ENCODE measurements around the gene PHLPP1.

The PHLPP1 gene

GRCh38 chr18:62767321-62767720, 52.0 kb downstream of the PHLPP1 start:
- DNase-seq (no peak), ATAC-seq (no peak)
- H3K27ac Mint-ChIP-seq, result no peak overlapping the region

DNA sequence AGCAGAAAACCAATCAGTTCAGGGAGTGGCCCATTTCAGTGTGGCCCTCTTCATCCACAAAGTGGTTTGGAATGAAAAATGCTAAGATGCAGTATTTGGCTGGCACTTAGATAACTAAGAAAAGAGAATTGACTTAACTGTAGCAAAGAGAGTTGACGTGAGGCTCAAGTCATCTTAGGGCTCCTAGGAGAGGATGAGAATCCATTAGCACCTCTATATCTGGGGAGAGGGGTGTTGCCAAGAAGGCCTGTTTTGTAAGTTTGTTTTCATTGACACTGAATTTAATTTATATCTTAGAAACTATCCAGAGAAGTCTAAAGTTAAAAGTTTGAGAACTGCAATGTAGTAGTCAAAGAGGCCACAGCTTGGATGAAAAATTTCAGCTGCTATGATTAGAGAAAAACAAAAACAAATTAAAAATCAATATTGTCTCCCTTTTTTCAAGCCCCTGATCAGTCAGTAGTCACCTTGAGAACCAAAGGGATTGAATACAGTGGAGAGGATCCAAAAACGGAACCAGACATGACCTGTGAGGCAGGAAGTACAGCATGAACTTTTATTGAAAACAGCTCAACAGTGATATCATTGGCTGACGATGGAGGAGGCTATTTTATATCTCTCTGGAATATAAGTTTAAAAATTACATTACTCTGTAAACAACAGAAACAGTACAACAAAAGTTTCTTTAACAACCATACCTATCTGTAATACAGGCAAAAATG, 52.7 kb downstream of the PHLPP1 start:
- no peaks in the 10 kb centered on the region for H3K36me3 Mint-ChIP-seq (ENCODE audit: low read depth)
- peaks cover 30% of the 10 kb centered on the region for H3K4me1 Mint-ChIP-seq
- no peak overlapping the region for H3K27ac Mint-ChIP-seq
- ATAC-seq (no peak), DNase-seq (no peak)
- H3K27me3 Mint-ChIP-seq, result no peaks in the 10 kb centered on the region
- no peak overlapping the region for H3K4me3 Mint-ChIP-seq
- no peaks in the 10 kb centered on the region for H3K9me3 Mint-ChIP-seq

More at GRCh38 chr18:62767321-62767720, 52.0 kb downstream of the PHLPP1 start:
- H3K9me3 Mint-ChIP-seq, result no peaks in the 10 kb centered on the region
- H3K27me3 Mint-ChIP-seq, result no peaks in the 10 kb centered on the region
- H3K4me3 Mint-ChIP-seq, result no peak overlapping the region
- H3K36me3 Mint-ChIP-seq (ENCODE audit: low read depth), result no peaks in the 10 kb centered on the region
- H3K4me1 Mint-ChIP-seq, result peaks cover 30% of the 10 kb centered on the region

- DNase-seq, result no peak
- Mint-ChIP-seq H3K27ac (no peak overlapping the region), H3K36me3 (ENCODE audit: low read depth) (no peaks in the 10 kb centered on the region), H3K27me3 (no peaks in the 10 kb centered on the region), H3K4me1 (peaks cover 30% of the 10 kb centered on the region), H3K9me3 (no peaks in the 10 kb centered on the region), H3K4me3 (no peak overlapping the region)
- no peak for ATAC-seq
Observed at GRCh38 chr18:62768558-62768943, 53.2 kb downstream of the PHLPP1 start.

GRCh38 chr18:62769216-62769615, 53.9 kb downstream of the PHLPP1 start:
- no peak overlapping the region for H3K27ac Mint-ChIP-seq
- DNase-seq (no peak), ATAC-seq (no peak)

DNA sequence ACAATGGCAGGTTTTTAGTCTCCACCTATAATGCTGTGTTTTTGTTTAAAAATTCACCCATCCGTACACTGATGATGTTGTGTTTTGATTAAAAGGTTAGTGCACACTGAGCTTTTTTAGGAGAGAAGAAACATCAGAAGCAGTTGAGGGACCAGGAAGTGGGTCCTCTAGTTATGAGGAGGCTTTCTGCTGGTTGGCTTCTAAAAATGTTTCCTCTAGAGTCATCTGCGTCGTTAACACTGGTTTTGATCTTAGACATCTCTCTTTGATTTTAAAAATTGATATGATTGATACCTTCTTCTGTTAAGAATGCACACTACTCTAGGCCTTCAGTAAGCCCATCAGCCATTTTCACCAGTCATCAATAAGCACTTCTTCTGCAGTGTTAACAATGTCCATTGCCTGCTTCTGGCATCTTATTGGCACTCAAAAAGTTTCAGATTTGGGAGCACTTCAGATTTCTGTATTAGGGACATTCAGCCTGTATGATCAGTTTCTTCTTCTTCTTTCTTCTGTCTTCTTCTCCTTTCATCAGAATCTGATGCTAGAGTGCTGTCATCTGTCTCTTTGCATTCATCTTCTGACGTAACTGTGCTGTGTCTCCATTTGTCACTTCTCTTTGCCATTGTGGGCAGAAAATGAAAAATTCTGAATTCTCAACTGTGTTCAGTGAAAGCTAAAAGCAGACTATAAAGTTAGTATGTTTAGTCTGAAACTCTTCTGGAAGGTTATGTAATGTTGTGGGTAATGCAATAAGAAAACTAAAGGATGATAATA, 56.3 kb downstream of the PHLPP1 start:
- Mint-ChIP-seq H3K4me1 (peaks cover 30% of the 10 kb centered on the region), H3K9me3 (no peaks in the 10 kb centered on the region), H3K27ac (peak overlapping the region; percentile 7), H3K27me3 (no peaks in the 10 kb centered on the region), H3K4me3 (no peak overlapping the region), H3K36me3 (ENCODE audit: low read depth) (no peaks in the 10 kb centered on the region)
- DNase-seq (no peak), ATAC-seq (peak; percentile 83)

More at GRCh38 chr18:62769216-62769615, 53.9 kb downstream of the PHLPP1 start:
- Mint-ChIP-seq H3K27me3 (no peaks in the 10 kb centered on the region), H3K36me3 (ENCODE audit: low read depth) (no peaks in the 10 kb centered on the region), H3K4me1 (peaks cover 30% of the 10 kb centered on the region), H3K9me3 (no peaks in the 10 kb centered on the region), H3K4me3 (no peak overlapping the region)

DNA sequence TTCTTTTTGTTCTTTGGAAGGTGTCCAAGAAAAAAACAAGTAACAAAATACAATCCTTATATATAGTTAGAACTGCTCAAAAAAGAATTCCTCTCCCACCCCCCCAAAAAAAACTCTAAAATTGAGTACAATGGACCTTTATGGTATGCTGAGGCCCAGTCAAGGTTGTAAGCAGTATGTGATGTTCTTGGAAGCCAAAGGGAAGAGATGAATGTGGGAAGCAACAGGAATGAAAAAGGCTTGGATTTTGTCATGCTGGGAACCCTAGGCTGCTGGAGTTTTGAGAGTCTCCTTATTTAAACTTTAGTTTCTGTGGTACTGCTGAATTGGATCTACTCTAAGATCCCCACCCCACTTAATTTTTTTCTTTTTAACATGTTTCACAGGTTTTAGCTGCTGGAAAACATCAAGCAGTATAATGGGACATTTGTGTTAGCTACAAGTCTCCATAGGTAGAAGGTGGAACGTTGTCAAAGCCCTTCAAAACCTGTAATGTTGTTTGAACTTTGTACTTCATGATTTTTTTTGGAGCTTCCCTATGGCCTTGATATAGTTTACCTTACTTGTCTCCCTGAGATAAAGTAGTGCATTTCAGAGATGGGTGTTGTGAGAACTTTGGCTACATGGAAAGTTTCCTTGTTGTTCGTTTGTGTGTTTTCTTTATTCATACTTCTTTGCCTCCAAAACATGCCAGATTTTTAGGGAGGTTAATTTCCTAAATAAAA, 57.7 kb downstream of the PHLPP1 start:
- no peak overlapping the region for H3K27ac Mint-ChIP-seq
- H3K4me1 Mint-ChIP-seq, result peaks cover 24% of the 10 kb centered on the region
- ATAC-seq (no peak), DNase-seq (no peak)
- H3K27me3 Mint-ChIP-seq, result no peaks in the 10 kb centered on the region
- H3K9me3 Mint-ChIP-seq, result no peaks in the 10 kb centered on the region
- H3K4me3 Mint-ChIP-seq, result no peak overlapping the region
- H3K36me3 Mint-ChIP-seq (ENCODE audit: low read depth), result no peaks in the 10 kb centered on the region

GRCh38 chr18:62773691-62774090, 58.4 kb downstream of the PHLPP1 start:
- no peaks in the 10 kb centered on the region for H3K9me3 Mint-ChIP-seq
- H3K36me3 Mint-ChIP-seq (ENCODE audit: low read depth), result no peaks in the 10 kb centered on the region
- no peak overlapping the region for H3K4me3 Mint-ChIP-seq
- no peak for ATAC-seq
- peaks cover 27% of the 10 kb centered on the region for H3K4me1 Mint-ChIP-seq
- H3K27ac Mint-ChIP-seq, result no peak overlapping the region
- no peak for DNase-seq
- no peaks in the 10 kb centered on the region for H3K27me3 Mint-ChIP-seq

GRCh38 chr18:62776024-62776570, 60.8 kb downstream of the PHLPP1 start:
- ATAC-seq (no peak), DNase-seq (no peak)
- Mint-ChIP-seq H3K4me3 (no peak overlapping the region), H3K27me3 (no peaks in the 10 kb centered on the region), H3K4me1 (peaks cover 46% of the 10 kb centered on the region), H3K27ac (no peak overlapping the region), H3K36me3 (ENCODE audit: low read depth) (no peaks in the 10 kb centered on the region), H3K9me3 (no peaks in the 10 kb centered on the region)

- DNase-seq (no peak), ATAC-seq (no peak)
- H3K27ac Mint-ChIP-seq, result peak overlapping the region; percentile 4
- H3K27me3 Mint-ChIP-seq, result no peaks in the 10 kb centered on the region
- H3K9me3 Mint-ChIP-seq, result no peaks in the 10 kb centered on the region
- no peaks in the 10 kb centered on the region for H3K36me3 Mint-ChIP-seq (ENCODE audit: low read depth)
- no peak overlapping the region for H3K4me3 Mint-ChIP-seq
- peaks cover 51% of the 10 kb centered on the region for H3K4me1 Mint-ChIP-seq
Observed at GRCh38 chr18:62777814-62778213, 62.5 kb downstream of the PHLPP1 start.

DNA sequence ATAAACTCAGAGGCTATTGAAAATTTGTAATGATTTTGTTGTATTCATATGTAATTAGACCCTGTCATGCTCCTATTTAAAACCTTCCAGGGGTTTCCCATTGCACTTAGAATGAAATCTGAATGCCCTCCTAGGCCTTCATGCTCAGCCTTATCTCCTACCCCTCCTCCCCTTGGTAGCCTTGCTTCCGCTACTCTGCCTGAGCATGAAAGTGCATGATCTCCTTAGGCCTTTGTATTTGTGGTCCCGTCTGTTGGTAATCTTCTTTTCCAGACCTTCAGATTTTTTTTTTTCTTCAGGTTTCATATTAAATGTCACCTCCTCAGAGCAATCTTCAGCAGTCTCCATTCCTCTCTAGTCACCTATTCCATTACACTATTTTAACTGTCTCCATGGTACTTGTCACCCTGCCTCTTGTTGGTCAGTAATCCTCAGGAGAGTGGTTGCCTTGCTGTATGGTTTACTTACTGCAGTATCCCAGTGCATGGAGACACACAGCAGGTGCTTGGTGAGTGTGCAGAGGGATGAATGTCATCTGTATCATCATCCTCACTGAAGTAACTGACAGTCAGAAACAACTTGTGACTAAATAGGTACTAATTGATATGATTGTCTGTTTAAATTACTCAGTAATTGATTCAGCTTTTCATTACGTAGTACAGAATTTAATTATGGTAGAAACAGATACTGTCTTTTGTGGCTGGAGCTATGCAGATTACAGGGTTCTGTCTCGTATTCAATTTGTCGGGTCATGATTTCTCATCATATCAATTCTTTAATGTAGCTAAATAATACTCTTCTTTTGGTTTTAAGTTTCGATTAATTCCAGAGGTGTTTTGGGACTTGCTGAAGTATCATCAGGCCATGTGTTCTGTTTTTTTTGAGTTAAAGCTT, 63.9 kb downstream of the PHLPP1 start:
- DNase-seq, result no peak
- H3K4me1 Mint-ChIP-seq, result peaks cover 64% of the 10 kb centered on the region

GRCh38 chr18:62781262-62781661, 65.9 kb downstream of the PHLPP1 start:
- ATAC-seq (no peak), DNase-seq (no peak)
- no peaks in the 10 kb centered on the region for H3K27me3 Mint-ChIP-seq
- H3K9me3 Mint-ChIP-seq, result no peaks in the 10 kb centered on the region
- peaks cover 85% of the 10 kb centered on the region for H3K4me1 Mint-ChIP-seq
- H3K27ac Mint-ChIP-seq, result peak overlapping the region; percentile 53
- H3K36me3 Mint-ChIP-seq (ENCODE audit: low read depth), result no peaks in the 10 kb centered on the region
- no peak overlapping the region for H3K4me3 Mint-ChIP-seq

More for the DNA sequence above, 63.9 kb downstream of the PHLPP1 start:
- H3K27me3 Mint-ChIP-seq, result no peaks in the 10 kb centered on the region
- H3K9me3 Mint-ChIP-seq, result no peaks in the 10 kb centered on the region
- peak; percentile 95 for ATAC-seq
- H3K36me3 Mint-ChIP-seq (ENCODE audit: low read depth), result no peaks in the 10 kb centered on the region
- H3K4me3 Mint-ChIP-seq, result peak overlapping the region; percentile 31
- H3K27ac Mint-ChIP-seq, result peak overlapping the region; percentile 89

GRCh38 chr18:62781893-62782292, 66.6 kb downstream of the PHLPP1 start:
- no peaks in the 10 kb centered on the region for H3K36me3 Mint-ChIP-seq (ENCODE audit: low read depth)
- no peak overlapping the region for H3K4me3 Mint-ChIP-seq
- ATAC-seq (no peak), DNase-seq (no peak)
- H3K27me3 Mint-ChIP-seq, result no peaks in the 10 kb centered on the region
- H3K4me1 Mint-ChIP-seq, result peaks cover 87% of the 10 kb centered on the region
- H3K9me3 Mint-ChIP-seq, result no peaks in the 10 kb centered on the region
- H3K27ac Mint-ChIP-seq, result no peak overlapping the region

- peak overlapping the region; percentile 50 for H3K4me3 Mint-ChIP-seq
- peaks cover 83% of the 10 kb centered on the region for H3K4me1 Mint-ChIP-seq
- DNase-seq (no peak), ATAC-seq (peak; percentile 73)
- H3K9me3 Mint-ChIP-seq, result no peaks in the 10 kb centered on the region
- peak overlapping the region; percentile 93 for H3K27ac Mint-ChIP-seq
- H3K27me3 Mint-ChIP-seq, result no peaks in the 10 kb centered on the region
- H3K36me3 Mint-ChIP-seq (ENCODE audit: low read depth), result no peaks in the 10 kb centered on the region
Observed at GRCh38 chr18:62784338-62784965, 69.1 kb downstream of the PHLPP1 start.
